A549 (cell line): ENCODE measurements around the gene LRRC37A. TPM values are rescaled to one million over a fixed set of nuclear protein-coding genes. Genes with fewer than 3 reads are reported as not detected.
"Not testable (repeated sequence)": the region's sequence is repeated elsewhere in the genome, so short reads cannot be mapped to it uniquely, and the experiment has no call there.

Experiments
- ATAC-seq, 2 experiments: fragments of 200-7000 bp in 1 of 2; fragments of >200 bp in 1 of 2; cut with Nextera tagmentation in 1 of 2; cut with Tn5 transposase in 1 of 2; 3 replicates each; pipeline versions ENCODE4 v1.8.0 to v1.9.1; 2018 to 2020; ENCODE audit warnings: mild to moderate bottlenecking in 1 of 2, moderate library complexity in 1 of 2
- CTCF ChIA-PET: fragments of 300-600 bp; sonication (Branson Sonifier 250); formaldehyde crosslinking; extraction: SDS; loops from one replicate; lab custom pipeline; 2021; ENCODE audit warnings: antibody characterized with exemption, inconsistent platforms; lab: Yijun Ruan, JAX
- POLR2A ChIA-PET: fragments of 350-600 bp; formaldehyde crosslinking; extraction: SDS; loops from one replicate; lab custom pipeline; 2021; ENCODE audit warnings: antibody characterized with exemption, inconsistent platforms; lab: Yijun Ruan, JAX
- DNase-seq, 2 experiments: peaks; one replicate each; pipeline versions ENCODE4 v3.0.0 to v3.0.0-alpha.2; 2011 to 2016; ENCODE audit warnings: low read depth in 1 of 2, low spot score in 1 of 2
- FAIRE-seq: peaks from 2 replicates; lab custom pipeline; 2011; peaks lifted over from hg19 to GRCh38; lab: Jason Lieb, UNC
- H3K27ac ChIP-seq, 2 experiments: fragments of >200 bp; sonication (Bioruptor Twin); formaldehyde crosslinking; 3 replicates each; pipeline ENCODE4 v1.5.1; 2016 to 2017
- H3K4me1 ChIP-seq: fragments of >200 bp; sonication (Bioruptor Twin); formaldehyde crosslinking; 3 replicates; pipeline ENCODE4 v1.6.1; 2016
- H3K4me2 ChIP-seq: fragments of >200 bp; sonication (Bioruptor Twin); formaldehyde crosslinking; 3 replicates; pipeline ENCODE4 v1.6.1; 2016
- H3K4me3 ChIP-seq: fragments of >200 bp; sonication (Bioruptor Twin); formaldehyde crosslinking; 3 replicates; pipeline ENCODE4 v1.5.1; 2016
- H3K9me3 ChIP-seq: fragments of >200 bp; sonication (Bioruptor Twin); formaldehyde crosslinking; 3 replicates; pipeline ENCODE4 v1.6.1; 2016
- BHLHE40 ChIP-seq: IDR thresholded peaks from 2 replicates; pipeline ENCODE4 v1.6.1; 2012; ENCODE audit warnings: low read depth, low read length, inconsistent platforms
- ESRRA ChIP-seq: fragments of 150-350 bp; IDR thresholded peaks from 2 replicates; pipeline ENCODE4 v1.6.1; 2014; ENCODE audit warnings: mild to moderate bottlenecking, low read length, borderline replicate concordance
- RAD21 ChIP-seq, 2 experiments: fragments of >200 bp in 1 of 2; sonication (Bioruptor Twin) in 1 of 2; formaldehyde crosslinking in 1 of 2; IDR thresholded peaks in 1 of 2; conservative IDR thresholded peaks in 1 of 2; 2 replicates in 1 of 2; 3 replicates in 1 of 2; pipeline ENCODE4 v1.6.1; 2012 to 2018; ENCODE audit warnings: inconsistent platforms in 1 of 2
- SMC3 ChIP-seq: fragments of >200 bp; sonication (Bioruptor Twin); formaldehyde crosslinking; IDR thresholded peaks from 3 replicates; pipeline ENCODE4 v1.6.1; 2018; ENCODE audit warnings: inconsistent platforms
- ZC3H11A ChIP-seq: fragments of 450-650 bp; IDR thresholded peaks from 2 replicates; pipeline ENCODE4 v1.6.1; 2014; ENCODE audit warnings: antibody characterized with exemption, mild to moderate bottlenecking
- WGBS: methylation state at CpG from one replicate; pipeline ENCODE4 v1.1.6; 2017; ENCODE audit errors: missing lambda C conversion rate; 5-methylcytosine and 5-hydroxymethylcytosine counted together
- polyA minus RNA-seq: library from RNA; depleted of rRNA, polyadenylated mRNA; stranded (reverse); fragments of >200 nt; gene quantifications from 2 replicates; pipeline ENCODE4 v1.2.3, GENCODE V29; 2011; rRNA and poly(A)+ RNA removed
- polyA plus RNA-seq, 4 experiments: library from polyadenylated mRNA; depleted of rRNA in 3 of 4; stranded (reverse); fragments of >200 nt; fragmentation: RNase III in 1 of 4; extraction: RNeasy Plus Mini Kit Qiagen cat#74134 plus additional on column Dnase treatment in 1 of 4; gene quantifications; 2 replicates in 3 of 4; 3 replicates in 1 of 4; pipeline ENCODE4 v1.2.3, GENCODE V29; 2011 to 2017
- TF ChIP-seq, protein P1 (sequence below): IDR thresholded peaks from 2 replicates; pipeline ENCODE4 v1.6.1; 2012
- TF ChIP-seq, protein P2 (sequence below): fragments of >200 bp; sonication (Bioruptor Twin); formaldehyde crosslinking; IDR thresholded peaks from 3 replicates; pipeline ENCODE4 v1.5.1; 2016

Gene LRRC37A
- polyA plus RNA-seq (2011; rRNA removed): 2.4 and 2.6 TPM in 2 replicates
- polyA plus RNA-seq (2012; cell fraction: cytosol; rRNA removed): 0.98 and 1.2 TPM in 2 replicates
- polyA plus RNA-seq (2012; cell fraction: nucleus; rRNA removed): 1.0 and 1.2 TPM in 2 replicates
- 0.36 to 0.43 TPM (median 0.36 TPM) in 3 replicates for polyA plus RNA-seq (2017; fragmentation: RNase III; extraction: RNeasy Plus Mini Kit Qiagen cat#74134 plus additional on column Dnase treatment)
- 3.1 and 4.4 TPM in 2 replicates for polyA minus RNA-seq

DNA sequence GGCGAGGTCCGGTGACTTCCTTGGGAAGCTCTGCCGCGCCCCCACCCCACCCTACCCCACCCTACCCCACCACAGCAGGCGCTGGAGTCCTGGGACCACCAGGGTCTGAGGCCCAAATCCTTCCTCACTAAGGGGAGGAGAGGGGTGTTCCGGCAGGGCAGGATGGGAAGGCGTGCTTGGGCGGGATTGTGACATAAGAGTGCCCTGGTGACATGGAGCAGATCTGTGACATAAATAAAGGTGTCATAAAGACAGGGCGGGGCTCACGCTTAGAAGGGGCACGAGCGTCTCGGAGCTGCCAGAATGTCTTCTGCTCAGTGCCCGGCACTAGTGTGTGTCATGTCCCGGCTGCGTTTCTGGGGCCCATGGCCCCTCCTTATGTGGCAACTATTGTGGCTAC, at the start of gene LRRC37A:
LRRC37A (plus strand) TSS at position 301 of the 400 bp plus-strand sequence; CDS start at position 304, 3 bp downstream.
- H3K9me3 ChIP-seq, H3K4me3 ChIP-seq, CTCF ChIA-PET, DNase-seq, H3K4me1 ChIP-seq, ATAC-seq, FAIRE-seq, POLR2A ChIA-PET, H3K4me2 ChIP-seq, H3K27ac ChIP-seq: not testable (repeated sequence)
- no CpG with 5 or more reads among the region's 16 CpGs for WGBS

DNA sequence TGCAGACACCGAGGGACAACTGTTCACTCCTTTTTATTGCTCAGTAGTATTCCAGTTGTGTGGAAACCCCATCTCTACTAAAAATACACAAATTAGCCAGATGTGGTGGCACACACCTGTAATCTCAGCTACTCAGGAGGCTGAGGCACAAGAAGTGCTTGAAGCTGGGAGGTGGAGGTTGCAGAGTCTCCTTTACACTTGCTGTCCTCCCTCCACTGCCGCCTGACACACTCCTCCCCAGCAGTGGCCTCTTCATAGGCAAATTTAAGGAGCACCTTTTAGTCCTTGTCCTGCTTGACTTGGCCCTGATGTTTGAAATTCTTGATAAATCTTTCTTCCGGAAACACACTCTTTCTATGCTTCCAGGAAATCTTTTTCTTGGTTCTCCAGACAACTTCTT, 45.8 kb upstream of the LRRC37A start:
- H3K9me3 ChIP-seq, ATAC-seq, POLR2A ChIA-PET, H3K4me1 ChIP-seq, H3K4me2 ChIP-seq, FAIRE-seq, H3K4me3 ChIP-seq, H3K27ac ChIP-seq, CTCF ChIA-PET, DNase-seq: not testable (repeated sequence)
- 81% methylated on average over 3 of the region's 3 CpGs for WGBS

DNA sequence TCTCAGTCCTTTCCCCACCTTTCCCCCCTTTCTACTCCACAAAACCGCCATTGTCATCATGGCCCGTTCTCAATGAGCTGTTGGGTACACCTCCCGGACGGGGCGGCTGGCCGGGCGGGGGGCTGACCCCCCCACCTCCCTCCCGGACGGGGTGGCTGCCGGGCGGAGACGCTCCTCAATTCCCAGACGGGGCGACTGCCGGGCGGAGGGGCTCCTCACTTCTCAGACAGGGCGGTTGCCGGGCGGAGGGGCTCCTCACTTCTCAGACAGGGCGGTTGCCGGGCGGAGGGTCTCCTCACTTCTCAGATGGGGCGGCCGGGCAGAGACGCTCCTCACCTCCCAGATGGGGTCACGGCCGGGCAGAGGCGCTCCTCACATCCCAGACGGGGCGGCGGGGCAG, 42.1 kb upstream of the LRRC37A start:
- CTCF ChIA-PET: interaction anchor here (1.2 to 2.7 kb wide), 8 partner anchors 10 to 53 kb away, joined by 3 to 14 read pairs (median 6); no protein-coding TSS in a partner anchor
- not testable (repeated sequence) for ATAC-seq

DNA sequence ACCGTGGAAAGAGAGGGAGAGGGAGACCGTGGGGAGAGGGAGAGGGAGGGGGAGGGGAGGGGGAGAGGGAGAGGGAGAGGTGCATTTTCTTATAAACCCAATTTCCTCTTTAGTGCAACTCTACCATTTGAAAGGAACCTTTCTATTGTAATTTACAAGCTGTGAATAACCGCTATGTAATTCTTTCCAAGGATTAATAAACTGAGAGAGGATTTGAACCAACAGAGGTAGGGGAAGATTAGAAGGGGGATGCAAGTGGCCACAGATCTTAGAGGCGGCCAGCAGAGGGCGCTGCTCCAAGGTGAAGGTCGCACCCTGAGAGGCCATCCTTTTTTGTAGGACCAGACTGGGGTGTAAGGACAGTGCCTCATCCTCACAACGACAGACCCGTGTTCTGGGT, 41.2 kb upstream of the LRRC37A start:
- Histone ChIP-seq H3K4me2 (peak overlapping the region; percentile 65), H3K4me3 (peak overlapping the region; percentile 28)
- FAIRE-seq: peak; percentile 98
- DNase-seq: peak; percentile 88 to 91
- WGBS: 3% methylated on average over 8 of the region's 8 CpGs
- ATAC-seq: peak; percentile 95
- CTCF ChIA-PET: interaction anchor here (0.9 to 2.7 kb wide), 10 partner anchors 9 to 668 kb away, joined by 3 to 14 read pairs (median 5); no protein-coding TSS in a partner anchor
- POLR2A ChIA-PET, H3K4me1 ChIP-seq, H3K9me3 ChIP-seq, H3K27ac ChIP-seq: not testable (repeated sequence)
- TF ChIP-seq, protein P1, sequence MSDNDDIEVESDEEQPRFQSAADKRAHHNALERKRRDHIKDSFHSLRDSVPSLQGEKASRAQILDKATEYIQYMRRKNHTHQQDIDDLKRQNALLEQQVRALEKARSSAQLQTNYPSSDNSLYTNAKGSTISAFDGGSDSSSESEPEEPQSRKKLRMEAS: peak; percentile 41; the same call in 1 of the 2 replicates
- TF ChIP-seq, protein P2, sequence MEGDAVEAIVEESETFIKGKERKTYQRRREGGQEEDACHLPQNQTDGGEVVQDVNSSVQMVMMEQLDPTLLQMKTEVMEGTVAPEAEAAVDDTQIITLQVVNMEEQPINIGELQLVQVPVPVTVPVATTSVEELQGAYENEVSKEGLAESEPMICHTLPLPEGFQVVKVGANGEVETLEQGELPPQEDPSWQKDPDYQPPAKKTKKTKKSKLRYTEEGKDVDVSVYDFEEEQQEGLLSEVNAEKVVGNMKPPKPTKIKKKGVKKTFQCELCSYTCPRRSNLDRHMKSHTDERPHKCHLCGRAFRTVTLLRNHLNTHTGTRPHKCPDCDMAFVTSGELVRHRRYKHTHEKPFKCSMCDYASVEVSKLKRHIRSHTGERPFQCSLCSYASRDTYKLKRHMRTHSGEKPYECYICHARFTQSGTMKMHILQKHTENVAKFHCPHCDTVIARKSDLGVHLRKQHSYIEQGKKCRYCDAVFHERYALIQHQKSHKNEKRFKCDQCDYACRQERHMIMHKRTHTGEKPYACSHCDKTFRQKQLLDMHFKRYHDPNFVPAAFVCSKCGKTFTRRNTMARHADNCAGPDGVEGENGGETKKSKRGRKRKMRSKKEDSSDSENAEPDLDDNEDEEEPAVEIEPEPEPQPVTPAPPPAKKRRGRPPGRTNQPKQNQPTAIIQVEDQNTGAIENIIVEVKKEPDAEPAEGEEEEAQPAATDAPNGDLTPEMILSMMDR: peak; percentile 93
- TF ChIP-seq RAD21 (conservative IDR thresholded peaks at IDR 0.05 in 1 of 2, IDR thresholded peaks at IDR 0.05 in 1 of 2): peak; percentile 58 to 62
- 0 out of 2 replicates have a peak, but pooled peaks have one; percentile 7 for TF ChIP-seq BHLHE40
- TF ChIP-seq SMC3: peak; percentile 74
- TF ChIP-seq ESRRA: peak; percentile 74

More for the DNA sequence above, 42.1 kb upstream of the LRRC37A start:
- FAIRE-seq, H3K9me3 ChIP-seq, H3K4me3 ChIP-seq, H3K27ac ChIP-seq, H3K4me1 ChIP-seq, POLR2A ChIA-PET, DNase-seq, H3K4me2 ChIP-seq: not testable (repeated sequence)
- WGBS: 83% methylated on average over 18 of the region's 31 CpGs

DNA sequence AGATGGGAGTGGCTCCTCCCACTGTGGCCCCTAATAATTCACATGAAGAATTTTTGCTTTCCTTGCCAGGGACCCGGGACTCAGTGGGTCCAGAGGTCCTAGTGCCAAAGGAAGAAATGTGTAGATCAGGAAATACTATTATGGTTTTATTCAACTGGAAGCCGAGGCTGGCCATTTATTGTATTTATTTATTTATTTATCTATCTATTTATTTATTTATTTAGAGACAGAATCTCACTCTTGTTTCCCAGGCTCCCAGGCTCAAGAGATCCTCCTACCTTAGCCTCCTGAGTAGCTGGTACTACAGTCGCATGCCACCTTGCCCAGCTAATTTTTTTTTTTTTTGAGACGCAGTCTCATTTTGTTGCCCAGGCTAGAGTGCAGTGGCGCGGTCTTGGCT, 40.7 kb upstream of the LRRC37A start:
- H3K4me3 ChIP-seq: peak overlapping the region; percentile 28
- peak overlapping the region; percentile 65 for H3K4me2 ChIP-seq
- POLR2A ChIA-PET, H3K27ac ChIP-seq, DNase-seq, FAIRE-seq, ATAC-seq, H3K4me1 ChIP-seq, H3K9me3 ChIP-seq: not testable (repeated sequence)
- CTCF ChIA-PET: interaction anchor here (0.7 to 2.7 kb wide), 11 partner anchors 9 to 668 kb away, joined by 3 to 14 read pairs (median 5); no protein-coding TSS in a partner anchor
- WGBS: 66% methylated on average over 6 of the region's 6 CpGs
- peak; percentile 95 for TF ChIP-seq ZC3H11A

DNA sequence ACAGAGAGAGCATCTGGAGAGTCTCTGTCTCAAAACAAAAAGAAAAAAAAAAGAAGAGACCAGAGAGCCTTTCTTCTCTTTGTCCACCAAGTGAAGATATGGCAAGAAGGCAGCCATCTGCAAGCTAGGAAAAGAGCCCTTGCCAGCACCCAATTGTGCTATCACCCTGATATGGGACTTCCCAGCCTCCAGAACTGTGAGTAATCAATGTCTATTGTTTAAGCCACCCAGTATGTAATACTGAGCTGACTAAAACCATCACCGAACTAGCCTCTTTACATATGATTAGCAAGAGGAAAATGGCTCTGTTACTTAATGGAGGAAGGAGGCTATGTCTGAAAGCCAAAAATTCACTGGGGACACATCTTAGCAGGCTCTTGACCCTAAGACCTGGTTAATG, 38.6 kb upstream of the LRRC37A start:
- 60% methylated on average over 1 of the region's 1 CpG for WGBS
- CTCF ChIA-PET: interaction anchor here (0.6 to 3.1 kb wide), 7 partner anchors 9 to 671 kb away, joined by 3 to 18 read pairs (median 5); no protein-coding TSS in a partner anchor

More for the DNA sequence above, 38.6 kb upstream of the LRRC37A start:
- H3K27ac ChIP-seq, DNase-seq, H3K4me3 ChIP-seq, H3K9me3 ChIP-seq, ATAC-seq, H3K4me2 ChIP-seq, H3K4me1 ChIP-seq: not testable (repeated sequence)
- POLR2A ChIA-PET: interaction anchor here (0.6 to 0.7 kb wide), 2 partner anchors 10 to 63 kb away, joined by 3 read pairs; partner anchors contain the start of gene KANSL1
- FAIRE-seq: peak; percentile 13
